ENCODE measurements around the gene DYRK1A.

DYRK1A gene

DNA sequence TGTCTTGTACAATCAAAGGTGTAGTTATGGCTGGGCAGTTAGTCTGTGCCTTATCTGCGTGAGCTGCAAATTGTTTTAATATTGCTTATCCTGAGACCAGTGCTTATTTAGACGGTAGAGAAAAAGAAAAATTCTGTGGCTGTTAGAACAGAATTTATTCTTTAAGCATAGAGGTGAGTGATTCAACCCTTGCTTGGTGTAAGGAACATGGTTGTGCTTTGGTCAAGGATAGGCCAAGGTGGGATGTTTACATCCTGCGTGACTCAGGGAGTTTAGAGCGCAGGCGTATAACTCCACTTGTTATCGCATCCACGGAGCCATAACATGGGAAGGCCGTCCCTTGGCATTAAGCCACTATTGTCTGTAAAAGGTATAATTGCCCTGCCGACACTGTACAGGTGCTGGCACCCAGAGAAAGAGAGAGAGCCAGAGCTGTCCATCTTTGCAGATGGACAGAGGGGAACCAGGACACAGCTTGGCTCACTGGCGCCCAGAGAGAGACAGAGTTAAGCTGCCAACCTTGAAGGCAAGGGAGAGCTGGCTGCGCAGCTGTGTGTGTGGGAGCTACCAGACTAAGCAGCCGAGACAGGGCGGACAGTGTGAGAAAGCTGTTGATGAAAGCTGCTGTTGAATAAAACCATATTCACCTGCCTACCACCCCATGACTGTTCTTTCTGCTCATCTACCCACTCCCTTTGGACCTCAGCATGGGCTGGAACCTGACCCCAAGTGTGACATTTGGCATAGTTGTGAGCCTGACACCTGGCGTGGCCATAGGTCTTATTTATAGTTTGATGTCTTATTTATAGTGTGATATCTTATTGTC, 200.4 kb downstream of the DYRK1A start:
- DNase-seq (ENCODE audit: low read depth, low spot score), result no peak

DNA sequence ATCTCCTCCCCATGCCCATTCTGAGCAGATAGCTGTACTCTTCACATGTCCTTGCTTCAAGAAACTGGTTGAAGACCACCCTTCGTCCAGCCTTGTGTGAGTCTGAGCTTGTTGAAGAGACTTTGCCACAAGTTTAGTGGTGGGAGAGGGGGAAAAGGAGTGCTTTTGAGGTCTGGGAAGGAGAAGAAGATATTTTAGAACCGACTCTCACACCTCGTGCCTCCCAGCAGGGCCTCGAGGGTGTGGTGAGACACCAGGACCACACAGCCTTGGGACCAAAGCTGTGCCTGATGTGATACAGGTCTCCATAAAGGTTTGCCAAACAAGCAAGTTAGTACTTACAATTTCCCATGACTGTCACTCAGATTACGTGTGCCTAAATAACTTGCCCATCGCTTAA, 201.8 kb downstream of the DYRK1A start:
- DNase-seq (ENCODE audit: low read depth, low spot score), result no peak

DNA sequence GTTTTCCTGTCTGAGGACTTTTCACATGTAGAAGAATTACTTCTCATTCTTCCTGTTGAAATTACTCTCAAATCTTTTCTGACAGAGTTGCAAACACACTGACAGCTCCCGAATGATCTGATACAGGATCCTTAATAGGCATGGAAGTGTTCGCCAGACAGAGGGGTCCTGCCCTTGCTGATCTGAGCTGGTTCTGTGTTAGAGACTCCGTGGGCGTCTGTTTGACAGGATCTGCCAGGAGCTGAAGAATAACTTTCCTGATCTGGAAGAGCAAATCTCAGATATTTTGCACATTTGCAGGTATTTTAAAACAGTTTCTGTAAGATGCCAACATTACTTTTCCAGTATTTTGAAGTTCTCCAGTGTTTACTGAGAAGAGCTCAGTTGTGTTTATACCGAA, 202.3 kb downstream of the DYRK1A start:
- no peak for DNase-seq (ENCODE audit: low read depth, low spot score)

DNA sequence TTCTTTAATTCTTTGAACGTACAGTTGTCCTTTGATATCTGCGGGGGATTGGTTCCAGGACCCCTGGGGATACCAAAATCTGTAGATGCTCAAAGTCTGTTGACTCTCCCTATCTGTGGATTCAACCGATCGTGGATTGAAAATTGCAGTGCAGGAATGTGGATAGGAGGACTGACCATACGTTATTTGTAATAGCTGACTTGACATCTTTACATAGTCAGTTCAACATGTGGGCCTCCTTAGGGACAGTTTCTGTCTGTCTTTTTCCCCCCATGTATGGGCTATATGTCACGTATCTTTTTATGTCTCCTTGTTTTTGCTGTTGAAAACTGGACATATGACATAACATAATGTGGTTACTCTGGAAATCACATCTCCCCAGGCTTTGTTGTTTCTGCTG, 204.9 kb downstream of the DYRK1A start:
- DNase-seq (ENCODE audit: low read depth, low spot score), result no peak

DNA sequence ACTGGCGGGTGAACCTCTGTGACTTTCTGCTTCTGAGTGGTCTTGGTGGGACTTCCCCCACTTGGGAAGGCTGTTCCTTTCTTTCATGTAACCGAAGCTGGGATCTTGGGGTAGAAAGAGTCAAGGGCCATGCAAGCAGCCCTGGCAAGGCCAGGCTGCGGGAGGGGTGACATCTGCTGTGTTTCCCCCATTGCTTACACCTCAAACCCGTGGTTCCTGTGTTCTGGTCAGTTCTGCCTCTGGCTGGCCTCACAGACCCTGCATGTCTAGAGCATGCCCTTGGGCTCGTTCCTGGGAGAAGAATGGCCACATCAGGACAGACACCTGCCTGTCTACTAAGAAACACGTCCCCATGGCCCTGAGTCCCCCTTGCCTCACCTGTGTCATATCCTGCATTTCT, 207.7 kb downstream of the DYRK1A start:
- no peak for DNase-seq (ENCODE audit: low read depth, low spot score)

DNA sequence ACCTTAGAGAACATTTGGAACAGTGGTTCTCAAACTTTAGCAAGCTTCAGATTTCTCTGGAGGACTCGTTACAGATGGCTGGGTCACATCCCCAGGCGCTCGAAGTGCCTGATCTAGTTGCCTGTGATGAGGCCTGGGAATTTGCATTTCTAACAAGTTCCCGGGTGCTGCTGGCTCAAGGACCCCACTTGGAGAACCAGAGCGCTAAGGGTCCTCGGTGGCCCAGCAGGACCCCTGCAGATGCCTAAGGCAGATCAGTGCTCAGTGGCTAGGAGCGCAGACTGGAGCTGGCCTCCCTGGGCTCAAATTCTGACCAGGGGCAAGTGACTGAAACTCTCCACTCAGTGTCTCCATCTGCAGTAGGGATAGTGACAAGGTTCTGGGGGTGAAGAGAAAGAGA, 208.2 kb downstream of the DYRK1A start:
- no peak for DNase-seq (ENCODE audit: low read depth, low spot score)

DNA sequence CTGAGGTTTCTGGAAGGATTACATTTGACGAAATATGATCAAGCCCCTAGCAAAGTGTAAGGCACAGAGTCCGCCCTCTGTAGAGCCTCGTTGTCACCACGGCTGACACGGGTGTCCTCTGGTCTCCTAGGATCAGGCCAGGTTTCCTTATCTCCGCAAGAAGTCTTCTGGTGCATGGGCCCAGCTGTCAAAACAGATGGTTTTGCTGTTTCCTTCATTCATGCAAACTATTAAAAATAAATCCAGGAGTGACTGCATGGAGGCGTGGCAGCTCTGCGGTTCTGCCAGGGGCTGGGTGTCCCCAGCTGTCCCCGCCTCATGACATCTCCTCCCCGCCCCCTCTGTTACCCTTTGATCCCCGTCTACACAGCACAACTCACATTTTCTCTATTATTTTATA, 209.0 kb downstream of the DYRK1A start:
- no peak for DNase-seq (ENCODE audit: low read depth, low spot score)

All from smooth muscle cell of the brain vasculature (primary cell).